Small intestine (tissue), 7 donors: ENCODE measurements around the gene EPX. TPM values are rescaled to one million over a fixed set of nuclear protein-coding genes. Genes with fewer than 3 reads are reported as not detected.

Experiments
- DNase-seq, 2 donors: peaks; one replicate each; pipeline versions ENCODE4 v3.0.0 to v3.0.0-alpha.2; 2013
- FAIRE-seq: peaks from 2 replicates; lab custom pipeline; 2012; peaks lifted over from hg19 to GRCh38; lab: Jason Lieb, UNC
- H3K27ac ChIP-seq, 3 donors: one replicate each; pipeline ENCODE4 v1.5.1; 2013; ENCODE audit warnings: low read length in 2 of 3, mild to moderate bottlenecking in 2 of 3, control low read depth in 1 of 3, inconsistent platforms in 1 of 3, low read depth in 1 of 3, moderate library complexity in 1 of 3
- H3K27me3 ChIP-seq, 3 donors: one replicate each; pipeline ENCODE4 v1.6.1; 2013; ENCODE audit warnings: low read length in 3 of 3, inconsistent platforms in 1 of 3; ENCODE audit not compliant: control insufficient read depth in 3 of 3, insufficient read depth in 3 of 3
- H3K36me3 ChIP-seq, 3 donors: one replicate each; pipeline ENCODE4 v1.6.1; 2013; ENCODE audit warnings: low read length in 3 of 3, inconsistent platforms in 1 of 3, low read depth in 1 of 3, mild to moderate bottlenecking in 1 of 3, moderate library complexity in 1 of 3; ENCODE audit not compliant: control insufficient read depth in 3 of 3, insufficient read depth in 2 of 3
- H3K4me1 ChIP-seq, 3 donors: one replicate each; pipeline ENCODE4 v1.6.1; 2013; ENCODE audit warnings: low read length in 2 of 3, inconsistent platforms in 1 of 3, low read depth in 1 of 3, mild to moderate bottlenecking in 1 of 3, moderate library complexity in 1 of 3; ENCODE audit not compliant: control insufficient read depth in 3 of 3, insufficient read depth in 2 of 3
- H3K4me3 ChIP-seq, 3 donors: one replicate each; pipeline ENCODE4 v1.5.1; 2013; ENCODE audit warnings: low read length in 3 of 3, control low read depth in 1 of 3, inconsistent platforms in 1 of 3, low read depth in 1 of 3, mild to moderate bottlenecking in 1 of 3, moderate library complexity in 1 of 3
- H3K9me3 ChIP-seq, 2 donors: one replicate each; pipeline ENCODE4 v1.6.1; 2013; ENCODE audit warnings: low read depth in 1 of 2, low read length in 1 of 2; ENCODE audit not compliant: control insufficient read depth in 2 of 2, insufficient read depth in 1 of 2
- WGBS, 3 donors: extraction: QIAGEN DNeasy Blood & Tissue Kit; methylation state at CpG; one replicate each; pipeline ENCODE4 v1.1.7; 2013; 5-methylcytosine and 5-hydroxymethylcytosine counted together
- polyA plus RNA-seq, 4 donors: library from polyadenylated mRNA; stranded (reverse) in 3 of 4; unstranded in 1 of 4; fragments of 200-250 nt in 3 of 4; fragments of 120-200 nt in 1 of 4; gene quantifications; one replicate each; pipeline versions ENCODE4 v1.2.1 to v1.2.3, GENCODE V29; 2013
- donor health status: healthy with polysubstance abuse.
- donor health status: control.
- donor health status: control.
- donor health status: Bipolar disorder and iron deficiency.
- donor health status: healthy.

The EPX gene
- polyA plus RNA-seq, 4 donors, result 0.24 TPM; not detected in 3

DNA sequence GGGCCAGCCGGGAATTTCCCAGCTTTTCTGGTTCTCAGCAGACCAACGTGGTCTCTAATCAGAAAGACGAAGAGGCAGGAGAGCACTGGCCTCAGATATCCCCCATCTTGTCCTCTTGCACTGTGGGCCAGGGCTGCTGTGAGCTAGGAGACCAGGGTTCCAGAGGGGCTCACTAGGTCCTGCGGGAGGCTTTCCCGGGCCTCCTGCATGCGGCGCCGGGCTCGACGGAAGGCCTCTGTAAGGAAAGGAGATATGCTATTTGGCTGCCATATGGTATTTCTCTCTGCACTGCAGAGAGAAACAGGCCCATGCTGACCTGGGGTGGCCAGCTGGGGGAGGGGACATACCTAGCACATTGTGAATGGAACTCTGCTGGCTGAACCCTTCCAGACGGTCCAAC is 13.4 kb downstream of the EPX start:
- H3K27ac ChIP-seq, result no peak overlapping the region
- peaks cover 0 to 5% (median 0%) of the 10 kb centered on the region in 3 donors for H3K4me1 ChIP-seq
- peaks cover 2 to 44% (median 10%) of the 10 kb centered on the region in 3 donors for H3K36me3 ChIP-seq
- no peaks in the 10 kb centered on the region for H3K27me3 ChIP-seq
- no peaks in the 10 kb centered on the region for H3K9me3 ChIP-seq
- DNase-seq (no peak), FAIRE-seq (no peak)
- 93 to 96% (median 94%) methylated on average over 11 of the region's 11 CpGs for WGBS, 3 donors
- H3K4me3 ChIP-seq, result no peak overlapping the region

DNA sequence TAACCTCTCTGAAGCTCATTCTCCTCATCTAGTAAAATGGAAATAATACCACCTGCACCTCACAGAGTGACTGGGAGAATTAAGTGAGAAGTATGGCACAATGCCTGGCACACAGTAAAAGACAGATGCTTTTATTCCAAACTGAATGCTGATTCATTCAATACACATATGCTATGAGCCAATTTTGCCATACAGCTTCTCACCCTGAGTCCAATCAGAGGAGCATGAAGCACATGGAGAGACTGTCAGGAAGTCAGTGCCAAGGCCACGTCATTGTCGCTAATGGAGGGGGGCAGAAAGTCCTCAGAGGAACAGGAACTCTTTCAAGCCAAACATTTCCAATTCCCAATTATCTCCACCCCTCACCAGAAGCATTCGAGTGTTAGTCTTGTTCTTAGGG is 14.9 kb downstream of the EPX start:
- Histone ChIP-seq H3K27ac (no peak overlapping the region), H3K36me3 (peaks cover 2 to 53% (median 13%) of the 10 kb centered on the region in 3 donors), H3K27me3 (no peaks in the 10 kb centered on the region), H3K4me3 (no peak overlapping the region), H3K4me1 (peaks cover 0 to 5% (median 0%) of the 10 kb centered on the region in 3 donors), H3K9me3 (no peaks in the 10 kb centered on the region)
- FAIRE-seq, result no peak
- 87 to 95% (median 88%) methylated on average over 3 of the region's 3 CpGs for WGBS, 3 donors
- no peak for DNase-seq

DNA sequence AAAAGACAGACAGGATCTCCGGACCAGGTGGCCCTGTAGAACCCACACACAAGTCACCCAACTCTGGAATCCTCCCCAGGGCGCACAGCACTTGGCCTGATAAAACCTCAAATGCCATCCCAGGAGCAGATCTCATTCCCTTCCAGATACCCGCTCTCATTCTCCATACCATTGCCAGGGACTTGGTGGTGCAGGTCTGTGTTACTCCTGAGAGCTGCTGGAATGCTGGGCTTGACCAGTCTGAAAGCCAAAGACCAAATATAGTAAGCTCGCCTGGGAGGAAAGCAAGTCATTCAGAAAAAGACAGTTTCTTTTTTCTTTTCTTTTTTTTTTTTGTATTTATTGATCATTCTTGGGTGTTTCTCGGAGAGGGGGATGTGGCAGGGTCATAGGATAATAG is 15.8 kb downstream of the EPX start:
- Histone ChIP-seq H3K27me3 (no peaks in the 10 kb centered on the region), H3K27ac (peak overlapping the region in 1 of 3 donors; percentile 25), H3K4me3 (no peak overlapping the region), H3K36me3 (peaks cover 2 to 60% (median 13%) of the 10 kb centered on the region in 3 donors), H3K9me3 (no peaks in the 10 kb centered on the region), H3K4me1 (peaks cover 0 to 5% (median 0%) of the 10 kb centered on the region in 3 donors)
- DNase-seq (no peak), FAIRE-seq (no peak)
- WGBS, 3 donors, result 90 to 97% (median 96%) methylated on average over 4 to 5 of the region's 5 CpGs

DNA sequence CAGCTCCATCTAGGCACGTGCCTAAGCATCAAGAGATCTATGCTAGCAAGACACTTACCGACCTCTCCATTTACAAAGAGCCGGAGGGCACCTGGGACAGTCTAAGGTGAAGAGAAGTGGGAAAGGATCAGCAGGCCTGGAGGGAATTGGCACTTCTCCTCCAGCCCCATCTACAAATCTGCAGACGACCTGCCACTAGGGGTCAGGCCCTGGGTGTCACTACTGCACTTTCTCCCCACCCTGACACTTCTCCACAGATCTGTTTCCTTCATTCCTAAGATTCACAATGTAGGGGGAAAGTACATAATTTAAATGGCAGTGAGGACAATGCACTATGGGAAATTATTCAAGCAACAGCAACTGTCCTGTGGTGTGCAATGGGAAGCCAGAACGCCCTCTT is 18.4 kb downstream of the EPX start:
- Histone ChIP-seq H3K27ac (no peak overlapping the region), H3K4me3 (no peak overlapping the region), H3K9me3 (no peaks in the 10 kb centered on the region), H3K4me1 (peaks cover 0 to 5% (median 0%) of the 10 kb centered on the region in 3 donors), H3K36me3 (peaks cover 3 to 55% (median 13%) of the 10 kb centered on the region in 3 donors), H3K27me3 (no peaks in the 10 kb centered on the region)
- WGBS, 3 donors, result 83 to 94% (median 89%) methylated on average over 5 of the region's 5 CpGs
- FAIRE-seq (no peak), DNase-seq (no peak)

DNA sequence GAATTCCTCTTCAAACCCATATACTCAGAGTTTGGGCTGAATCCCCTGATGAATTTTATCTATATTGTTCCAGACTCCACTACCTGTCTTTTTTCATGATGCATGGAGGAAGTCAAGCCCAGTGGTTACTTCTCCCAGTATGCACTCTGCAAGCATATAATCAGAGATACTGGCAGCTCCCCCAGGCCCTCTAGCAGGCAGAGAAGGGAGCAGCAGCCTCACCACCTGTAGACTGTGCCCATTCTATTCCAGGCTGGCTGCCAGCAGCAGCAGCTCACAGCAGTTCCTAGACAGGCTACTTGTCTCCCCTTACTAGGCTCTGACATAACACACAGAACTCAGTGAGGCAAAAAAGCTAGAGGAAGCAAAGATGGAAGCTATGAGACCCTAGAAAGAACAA is 23.2 kb downstream of the EPX start:
- no peak for DNase-seq
- Histone ChIP-seq H3K27ac (no peak overlapping the region), H3K27me3 (no peaks in the 10 kb centered on the region), H3K4me1 (no peaks in the 10 kb centered on the region), H3K4me3 (no peak overlapping the region), H3K36me3 (peaks cover 3 to 31% (median 3%) of the 10 kb centered on the region in 3 donors), H3K9me3 (no peaks in the 10 kb centered on the region)
- FAIRE-seq, result no peak

DNA sequence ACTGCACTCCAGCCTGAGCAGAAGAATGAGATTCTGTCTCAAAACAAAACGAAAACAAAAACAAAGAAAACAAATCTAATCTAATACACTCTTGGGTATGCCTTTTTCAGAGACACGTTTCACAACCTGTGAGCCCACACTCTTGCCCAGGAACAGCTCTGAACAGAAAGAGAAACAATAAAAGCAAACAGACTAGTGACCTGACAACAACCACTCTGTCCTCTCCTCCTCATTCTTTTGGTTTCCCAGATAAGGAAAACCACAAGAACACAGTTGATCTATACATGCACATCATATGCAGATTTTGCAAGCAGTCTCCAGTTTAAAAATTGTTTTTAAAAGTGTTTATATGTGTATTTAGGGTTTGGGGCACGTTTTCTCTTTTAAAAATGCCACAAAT is 25.2 kb downstream of the EPX start:
- no peak overlapping the region for H3K4me3 ChIP-seq

DNA sequence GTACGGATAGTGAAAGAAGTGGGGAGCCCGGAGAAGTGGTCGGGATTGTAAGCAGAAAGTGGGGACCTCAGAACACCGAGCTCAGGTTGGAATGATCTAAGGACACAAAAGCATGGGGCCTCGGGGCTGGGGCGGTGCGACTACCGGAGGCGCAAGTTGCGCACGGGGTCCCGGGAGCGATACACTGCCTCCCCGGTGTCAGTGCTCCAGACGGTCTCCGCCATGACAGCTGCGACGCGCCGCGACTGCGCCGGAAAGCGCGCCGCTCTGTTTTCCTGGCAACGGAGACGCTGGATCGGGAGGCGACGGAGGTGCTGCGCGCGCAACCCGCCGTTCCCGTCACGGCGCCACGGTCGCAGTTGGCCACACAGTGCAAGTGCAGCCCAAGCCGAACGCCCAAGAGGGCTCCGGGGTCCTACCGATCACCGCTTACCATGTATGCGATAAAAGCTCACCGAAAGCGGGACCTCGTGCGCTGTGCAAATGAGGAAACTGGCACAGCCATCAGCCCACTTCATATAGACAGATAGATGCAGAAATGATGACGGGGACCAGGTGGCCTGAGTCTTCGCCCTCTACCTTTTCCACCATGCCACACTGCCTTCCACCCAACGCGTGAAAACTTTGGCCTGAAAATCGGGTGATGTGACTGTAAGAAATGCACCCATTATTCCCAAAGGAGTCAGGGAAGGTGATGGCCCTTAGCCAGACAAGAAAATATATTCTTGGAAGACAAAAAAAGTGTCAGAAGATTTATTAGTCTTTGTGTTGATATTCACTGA is 26.7 kb downstream of the EPX start, which contains the start of gene MKS1:
TSS of gene MKS1 (minus strand) at position 249 of the 782 bp plus-strand sequence. CDS start at position 224, 25 bp downstream.
- H3K27me3 ChIP-seq, result no peaks in the 10 kb centered on the region
- no peak for FAIRE-seq
- peaks cover 0 to 11% (median 3%) of the 10 kb centered on the region in 3 donors for H3K36me3 ChIP-seq
- H3K27ac ChIP-seq, result peak within 1 kb of the TSS; percentile 53 to 77 (median 59)
- no peaks in the 10 kb centered on the region for H3K9me3 ChIP-seq
- WGBS, 3 donors, result 1 to 2% (median 1%) methylated on average over 56 of the region's 56 CpGs
- no peaks in the 10 kb centered on the region for H3K4me1 ChIP-seq
- peak within 1 kb of the TSS; percentile 48 to 75 (median 74) for H3K4me3 ChIP-seq
- peak; percentile 91 to 98 for DNase-seq

More for the DNA sequence above, 25.2 kb downstream of the EPX start:
- DNase-seq (no peak), FAIRE-seq (no peak)
- Histone ChIP-seq H3K27ac (no peak overlapping the region), H3K36me3 (peaks cover 0 to 17% (median 3%) of the 10 kb centered on the region in 3 donors), H3K9me3 (no peaks in the 10 kb centered on the region), H3K4me1 (no peaks in the 10 kb centered on the region), H3K27me3 (no peaks in the 10 kb centered on the region)
- 83 to 88% (median 84%) methylated on average over 3 of the region's 3 CpGs for WGBS, 3 donors

DNA sequence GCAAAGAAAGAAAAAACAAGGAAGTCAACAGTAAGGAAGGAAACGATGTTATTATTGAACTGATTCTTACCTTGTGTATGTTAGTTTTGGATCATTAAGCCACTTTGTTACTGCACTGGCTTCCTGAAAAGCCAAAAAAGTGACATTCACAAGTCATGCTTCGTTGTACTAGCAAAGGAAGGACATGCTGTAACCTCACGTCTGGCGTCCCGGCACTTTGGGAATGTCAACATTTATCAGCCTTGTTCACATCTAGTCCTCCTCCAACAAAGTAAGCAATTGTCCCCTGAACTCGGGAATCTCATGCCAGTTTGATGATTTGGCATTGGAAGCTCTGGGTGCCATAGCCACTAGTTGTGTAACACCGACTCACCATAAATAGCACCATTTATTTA is 27.3 kb downstream of the EPX start:
- DNase-seq (no peak), FAIRE-seq (no peak)
- Histone ChIP-seq H3K27me3 (no peaks in the 10 kb centered on the region), H3K36me3 (peaks cover 0 to 6% (median 3%) of the 10 kb centered on the region in 3 donors), H3K4me3 (peak overlapping the region in 1 of 3 donors; percentile 75), H3K4me1 (no peaks in the 10 kb centered on the region), H3K9me3 (no peaks in the 10 kb centered on the region), H3K27ac (peak overlapping the region in 1 of 3 donors; percentile 53)
- 62 to 69% (median 63%) methylated on average over 7 of the region's 7 CpGs for WGBS, 3 donors
